ENCODE measurements around the gene ZNF319.

The ZNF319 gene

GRCh38 chr16:58000706-58001676, 519 bp upstream of the ZNF319 start, which contains the start of gene USB1:
Gene USB1 (plus strand): TSS chr16:58001407. CDS start chr16:58001484, 77 bp downstream.
- H3K4me3 ChIP-seq (ENCODE audit: low read depth, low read length) = peak within 1 kb of the TSS; percentile 96
- DNase-seq (ENCODE audit: low read depth) = peak; percentile 93
- TF ChIP-seq CTCF (IDR thresholded peaks at IDR 0.05; ENCODE audit: insufficient read depth, low read depth, low read length, missing control alignments) = peak; percentile 74

GRCh38 chr16:57999366-57999970, 1.0 kb downstream of the ZNF319 start:
- no peak for TF ChIP-seq CTCF (IDR thresholded peaks at IDR 0.05; ENCODE audit: insufficient read depth, low read depth, low read length, missing control alignments)
- H3K4me3 ChIP-seq (ENCODE audit: low read depth, low read length) = peak overlapping the region; percentile 69
- DNase-seq (ENCODE audit: low read depth) = peak; percentile 35

- H3K4me3 ChIP-seq (ENCODE audit: low read depth, low read length) = no peak overlapping the region
- no peak for DNase-seq (ENCODE audit: low read depth)
- TF ChIP-seq CTCF (IDR thresholded peaks at IDR 0.05; ENCODE audit: insufficient read depth, low read depth, low read length, missing control alignments) = no peak
Observed at GRCh38 chr16:57998992-57999365, 1.5 kb downstream of the ZNF319 start.

GRCh38 chr16:57998486-57998885, 2.0 kb downstream of the ZNF319 start:
- no peak for TF ChIP-seq CTCF (IDR thresholded peaks at IDR 0.05; ENCODE audit: insufficient read depth, low read depth, low read length, missing control alignments)
- H3K4me3 ChIP-seq (ENCODE audit: low read depth, low read length) = no peak overlapping the region
- DNase-seq (ENCODE audit: low read depth) = no peak

GRCh38 chr16:57997528-57998265, 2.8 kb downstream of the ZNF319 start:
- DNase-seq (ENCODE audit: low read depth) = no peak
- no peak overlapping the region for H3K4me3 ChIP-seq (ENCODE audit: low read depth, low read length)
- no peak for TF ChIP-seq CTCF (IDR thresholded peaks at IDR 0.05; ENCODE audit: insufficient read depth, low read depth, low read length, missing control alignments)

GRCh38 chr16:57997176-57997527, 3.3 kb downstream of the ZNF319 start:
- no peak overlapping the region for H3K4me3 ChIP-seq (ENCODE audit: low read depth, low read length)
- no peak for TF ChIP-seq CTCF (IDR thresholded peaks at IDR 0.05; ENCODE audit: insufficient read depth, low read depth, low read length, missing control alignments)
- DNase-seq (ENCODE audit: low read depth) = no peak
